Esophagus muscularis mucosa (tissue), 4 donors: ENCODE data around the gene GSTA2.
"Not testable (repeated sequence)": the region's sequence is repeated elsewhere in the genome, so short reads cannot be mapped to it uniquely, and the experiment has no call there.

Experiments
- CTCF ChIP-seq, 3 experiments: fragments of 200-600 bp in 2 of 3; fragments of 450-650 bp in 1 of 3; sonication (generic) in 2 of 3; IDR thresholded peaks; one replicate each; pipeline ENCODE4 v1.5.1; 2017 to 2019; ENCODE audit warnings: antibody characterized with exemption in 3 of 3, mild to moderate bottlenecking in 2 of 3, moderate library complexity in 1 of 3
- EP300 ChIP-seq: sonication (generic); formaldehyde crosslinking; IDR thresholded peaks from one replicate; pipeline ENCODE4 v1.6.1; 2017; ENCODE audit warnings: antibody characterized with exemption
- POLR2A ChIP-seq: fragments of 450-650 bp; IDR thresholded peaks from one replicate; pipeline ENCODE4 v1.6.1; 2017; ENCODE audit warnings: antibody characterized with exemption, moderate library complexity, mild to moderate bottlenecking, low read depth
- POLR2AphosphoS5 ChIP-seq, 2 donors: sonication (generic); formaldehyde crosslinking; IDR thresholded peaks; one replicate each; pipeline ENCODE4 v1.6.1; 2017; ENCODE audit warnings: antibody characterized with exemption in 2 of 2

- not testable (repeated sequence) for TF ChIP-seq CTCF (IDR thresholded peaks at IDR 0.05); POLR2A; EP300; POLR2AphosphoS5 (IDR thresholded peaks at IDR 0.05)
Measured at GRCh38 chr6:52782209-52782608, 18.9 kb upstream of the GSTA2 start.
